PC-9 (cell line): Measurements from ENCODE around the gene AHDC1.

Source experiments
- EZH2 ChIP-seq: fragments of 200-600 bp; sonication (generic); IDR thresholded peaks from 2 replicates; pipeline ENCODE4 v1.8.0; 2017; ENCODE audit warnings: antibody characterized with exemption, low read depth
- TF ChIP-seq, protein P1 (sequence below): fragments of 200-600 bp; sonication (generic); conservative IDR thresholded peaks from 2 replicates; pipeline ENCODE4 v1.6.1; 2017; ENCODE audit warnings: mixed run types, antibody characterized with exemption, mild to moderate bottlenecking, moderate library complexity

DNA sequence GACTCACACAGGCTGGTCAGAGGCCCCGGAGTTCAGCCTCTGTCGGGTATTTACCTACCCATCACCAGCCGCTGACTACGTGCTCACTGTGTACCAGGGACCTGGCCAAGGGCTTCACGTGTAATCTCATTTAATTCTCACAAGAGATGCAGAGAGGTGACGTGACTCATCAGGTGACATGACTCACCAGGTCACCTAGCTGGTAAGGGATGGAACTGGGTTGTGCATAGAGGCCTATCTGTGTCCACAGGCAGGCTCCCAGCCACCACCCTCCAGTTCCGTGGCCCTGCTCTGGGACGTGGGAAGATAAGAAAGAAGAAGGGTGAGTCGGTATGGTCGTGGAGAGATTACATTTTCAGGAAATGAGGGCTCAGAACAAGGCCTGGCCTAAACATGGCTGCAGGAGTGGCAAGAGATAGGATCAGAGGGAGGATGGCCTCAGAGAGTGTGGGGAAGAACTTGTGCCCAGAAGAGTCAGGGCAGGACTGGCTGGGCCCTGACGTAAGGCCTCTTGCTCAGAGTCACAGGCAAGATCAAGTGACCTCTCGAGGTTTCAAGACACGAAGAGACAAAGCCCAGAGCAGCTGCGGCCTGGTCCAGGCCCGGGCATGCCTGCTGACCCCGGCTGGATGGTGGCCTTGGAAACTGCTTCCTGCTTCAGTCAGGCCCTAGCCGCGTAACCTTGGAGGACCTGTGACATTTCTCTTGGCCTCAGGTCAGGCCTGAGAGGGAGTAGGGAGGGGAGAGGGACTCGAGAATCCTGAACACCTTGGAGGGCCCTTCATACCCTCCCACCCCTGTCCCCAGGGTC is 61.3 kb downstream of the AHDC1 start:
- TF ChIP-seq, protein P1, sequence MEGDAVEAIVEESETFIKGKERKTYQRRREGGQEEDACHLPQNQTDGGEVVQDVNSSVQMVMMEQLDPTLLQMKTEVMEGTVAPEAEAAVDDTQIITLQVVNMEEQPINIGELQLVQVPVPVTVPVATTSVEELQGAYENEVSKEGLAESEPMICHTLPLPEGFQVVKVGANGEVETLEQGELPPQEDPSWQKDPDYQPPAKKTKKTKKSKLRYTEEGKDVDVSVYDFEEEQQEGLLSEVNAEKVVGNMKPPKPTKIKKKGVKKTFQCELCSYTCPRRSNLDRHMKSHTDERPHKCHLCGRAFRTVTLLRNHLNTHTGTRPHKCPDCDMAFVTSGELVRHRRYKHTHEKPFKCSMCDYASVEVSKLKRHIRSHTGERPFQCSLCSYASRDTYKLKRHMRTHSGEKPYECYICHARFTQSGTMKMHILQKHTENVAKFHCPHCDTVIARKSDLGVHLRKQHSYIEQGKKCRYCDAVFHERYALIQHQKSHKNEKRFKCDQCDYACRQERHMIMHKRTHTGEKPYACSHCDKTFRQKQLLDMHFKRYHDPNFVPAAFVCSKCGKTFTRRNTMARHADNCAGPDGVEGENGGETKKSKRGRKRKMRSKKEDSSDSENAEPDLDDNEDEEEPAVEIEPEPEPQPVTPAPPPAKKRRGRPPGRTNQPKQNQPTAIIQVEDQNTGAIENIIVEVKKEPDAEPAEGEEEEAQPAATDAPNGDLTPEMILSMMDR, result no peak
- TF ChIP-seq EZH2, result no peak
